Activated naive CD8-positive, alpha-beta T cell treated with anti-CD3 and anti-CD28 coated beads for 36 hours (primary cell): ENCODE measurements around the gene SWAP70. TPM values are rescaled to one million over a fixed set of nuclear protein-coding genes. Genes with fewer than 3 reads are reported as not detected.
A peak's percentile ranks its signal among the peaks of the same experiment; 100 is the strongest.
"Not testable (repeated sequence)": the region's sequence is repeated elsewhere in the genome, so short reads cannot be mapped to it uniquely, and the experiment has no call there.

Source experiments
- DNase-seq: peaks from one replicate; pipeline ENCODE4 v3.0.0; 2021
- H3K27ac Mint-ChIP-seq: one replicate; pipeline ENCODE4 v1.8.0; 2022; ENCODE audit warnings: mild to moderate bottlenecking, moderate library complexity, mixed read lengths
- H3K27me3 Mint-ChIP-seq: one replicate; pipeline ENCODE4 v1.8.0; 2022; ENCODE audit warnings: mild to moderate bottlenecking, mixed read lengths
- H3K36me3 Mint-ChIP-seq: one replicate; pipeline ENCODE4 v1.8.0; 2021; ENCODE audit warnings: mild to moderate bottlenecking, mixed read lengths
- H3K4me1 Mint-ChIP-seq: one replicate; pipeline ENCODE4 v1.8.0; 2021; ENCODE audit warnings: mixed read lengths
- H3K4me3 Mint-ChIP-seq: one replicate; pipeline ENCODE4 v1.8.0; 2022; ENCODE audit warnings: mild to moderate bottlenecking, moderate library complexity, mixed read lengths
- H3K9me3 Mint-ChIP-seq: one replicate; pipeline ENCODE4 v1.8.0; 2022; ENCODE audit warnings: mixed read lengths
- total RNA-seq, 2 experiments: library from RNA; stranded (reverse); gene quantifications; one replicate each; pipeline ENCODE4 v1.2.3, GENCODE V29; 2021

Gene SWAP70
- total RNA-seq, 2 experiments from 2014 or later: 10.0 to 10.9 TPM

GRCh38 chr11:9736365-9736764 is 72.5 kb downstream of the SWAP70 start:
- H3K4me3 Mint-ChIP-seq: no peak overlapping the region
- H3K27me3 Mint-ChIP-seq: no peaks in the 10 kb centered on the region
- H3K27ac Mint-ChIP-seq: no peak overlapping the region
- peaks cover 2% of the 10 kb centered on the region for H3K4me1 Mint-ChIP-seq
- DNase-seq: no peak
- H3K36me3 Mint-ChIP-seq: peaks cover 26% of the 10 kb centered on the region
- H3K9me3 Mint-ChIP-seq: peaks cover 13% of the 10 kb centered on the region

DNA sequence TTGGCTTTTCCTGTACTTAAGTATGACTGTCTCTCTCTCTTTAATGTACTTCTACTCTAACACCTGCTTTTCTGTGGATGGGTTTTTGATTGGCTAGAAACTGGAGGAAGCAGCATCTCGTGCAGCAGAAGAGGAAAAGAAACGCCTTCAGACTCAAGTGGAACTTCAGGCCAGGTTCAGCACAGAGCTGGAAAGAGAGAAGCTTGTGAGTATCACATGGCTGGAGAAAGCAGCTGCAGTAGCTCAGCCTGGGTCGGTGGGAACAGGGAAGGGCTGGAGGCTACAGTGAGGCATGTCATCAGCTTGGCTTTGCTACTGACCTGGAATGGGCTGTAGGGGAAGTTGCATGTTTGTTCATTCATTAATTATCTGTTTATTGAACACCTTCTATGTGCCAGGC is 74.2 kb downstream of the SWAP70 start:
- H3K4me1 Mint-ChIP-seq: peaks cover 2% of the 10 kb centered on the region
- no peak overlapping the region for H3K4me3 Mint-ChIP-seq
- no peaks in the 10 kb centered on the region for H3K27me3 Mint-ChIP-seq
- DNase-seq: no peak
- H3K36me3 Mint-ChIP-seq: peaks cover 31% of the 10 kb centered on the region
- peaks cover 13% of the 10 kb centered on the region for H3K9me3 Mint-ChIP-seq
- H3K27ac Mint-ChIP-seq: no peak overlapping the region

GRCh38 chr11:9738707-9739106 is 74.8 kb downstream of the SWAP70 start:
- Mint-ChIP-seq H3K9me3 (peaks cover 15% of the 10 kb centered on the region), H3K27ac (no peak overlapping the region), H3K4me3 (no peak overlapping the region), H3K36me3 (peaks cover 31% of the 10 kb centered on the region), H3K27me3 (no peaks in the 10 kb centered on the region), H3K4me1 (peaks cover 2% of the 10 kb centered on the region)
- no peak for DNase-seq

GRCh38 chr11:9739123-9739900 is 75.4 kb downstream of the SWAP70 start:
- no peak overlapping the region for H3K27ac Mint-ChIP-seq
- no peaks in the 10 kb centered on the region for H3K27me3 Mint-ChIP-seq
- H3K4me1 Mint-ChIP-seq: peaks cover 2% of the 10 kb centered on the region
- peaks cover 15% of the 10 kb centered on the region for H3K9me3 Mint-ChIP-seq
- no peak overlapping the region for H3K4me3 Mint-ChIP-seq
- H3K36me3 Mint-ChIP-seq: peaks cover 31% of the 10 kb centered on the region
- no peak for DNase-seq

GRCh38 chr11:9740202-9740883 is 76.5 kb downstream of the SWAP70 start:
- Mint-ChIP-seq H3K27me3 (no peaks in the 10 kb centered on the region), H3K27ac (no peak overlapping the region), H3K4me3 (no peak overlapping the region), H3K9me3 (peaks cover 14% of the 10 kb centered on the region), H3K36me3 (peaks cover 28% of the 10 kb centered on the region), H3K4me1 (peaks cover 2% of the 10 kb centered on the region)
- DNase-seq: no peak

DNA sequence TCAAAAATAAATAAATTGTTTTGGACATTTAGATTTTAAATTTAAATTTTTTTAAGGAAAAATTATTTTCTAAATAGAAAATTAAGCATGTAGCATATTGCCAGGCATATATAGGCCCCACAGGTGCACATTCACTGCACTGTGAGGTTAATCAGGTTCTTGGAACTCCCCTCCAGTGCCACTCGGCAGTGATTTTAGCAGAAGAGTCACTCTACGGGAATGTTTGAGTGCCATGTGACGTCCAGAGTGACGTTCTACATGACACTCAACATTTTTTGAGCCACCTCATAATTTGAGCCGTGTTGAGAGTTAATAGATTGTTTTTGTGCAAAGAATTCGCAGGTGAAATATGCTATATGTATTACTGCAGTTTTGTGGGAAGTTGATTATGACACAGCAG is 77.4 kb downstream of the SWAP70 start:
- DNase-seq: no peak
- H3K27ac Mint-ChIP-seq: no peak overlapping the region
- H3K9me3 Mint-ChIP-seq: peaks cover 7% of the 10 kb centered on the region
- H3K36me3 Mint-ChIP-seq: peaks cover 21% of the 10 kb centered on the region
- H3K27me3 Mint-ChIP-seq: no peaks in the 10 kb centered on the region
- peaks cover 2% of the 10 kb centered on the region for H3K4me1 Mint-ChIP-seq
- no peak overlapping the region for H3K4me3 Mint-ChIP-seq

DNA sequence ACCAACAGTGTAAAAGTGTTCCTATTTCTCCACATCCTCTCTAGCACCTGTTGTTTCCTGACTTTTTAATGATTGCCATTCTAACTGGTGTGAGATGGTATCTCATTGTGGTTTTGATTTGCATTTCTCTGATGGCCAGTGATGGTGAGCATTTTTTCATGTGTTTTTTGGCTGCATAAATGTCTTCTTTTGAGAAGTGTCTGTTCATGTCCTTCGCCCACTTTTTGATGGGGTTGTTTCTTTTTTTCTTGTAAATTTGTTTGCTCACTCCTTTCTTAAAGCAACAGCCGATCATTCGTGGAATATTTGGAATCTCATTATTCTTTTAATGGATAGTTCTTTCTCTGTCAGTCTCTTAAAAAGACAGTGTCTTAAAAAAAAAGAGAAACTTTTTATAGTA is 79.6 kb downstream of the SWAP70 start:
- H3K36me3 Mint-ChIP-seq: peaks cover 14% of the 10 kb centered on the region
- not testable (repeated sequence) for H3K4me3 Mint-ChIP-seq, H3K27ac Mint-ChIP-seq, H3K9me3 Mint-ChIP-seq, H3K27me3 Mint-ChIP-seq, H3K4me1 Mint-ChIP-seq, DNase-seq

DNA sequence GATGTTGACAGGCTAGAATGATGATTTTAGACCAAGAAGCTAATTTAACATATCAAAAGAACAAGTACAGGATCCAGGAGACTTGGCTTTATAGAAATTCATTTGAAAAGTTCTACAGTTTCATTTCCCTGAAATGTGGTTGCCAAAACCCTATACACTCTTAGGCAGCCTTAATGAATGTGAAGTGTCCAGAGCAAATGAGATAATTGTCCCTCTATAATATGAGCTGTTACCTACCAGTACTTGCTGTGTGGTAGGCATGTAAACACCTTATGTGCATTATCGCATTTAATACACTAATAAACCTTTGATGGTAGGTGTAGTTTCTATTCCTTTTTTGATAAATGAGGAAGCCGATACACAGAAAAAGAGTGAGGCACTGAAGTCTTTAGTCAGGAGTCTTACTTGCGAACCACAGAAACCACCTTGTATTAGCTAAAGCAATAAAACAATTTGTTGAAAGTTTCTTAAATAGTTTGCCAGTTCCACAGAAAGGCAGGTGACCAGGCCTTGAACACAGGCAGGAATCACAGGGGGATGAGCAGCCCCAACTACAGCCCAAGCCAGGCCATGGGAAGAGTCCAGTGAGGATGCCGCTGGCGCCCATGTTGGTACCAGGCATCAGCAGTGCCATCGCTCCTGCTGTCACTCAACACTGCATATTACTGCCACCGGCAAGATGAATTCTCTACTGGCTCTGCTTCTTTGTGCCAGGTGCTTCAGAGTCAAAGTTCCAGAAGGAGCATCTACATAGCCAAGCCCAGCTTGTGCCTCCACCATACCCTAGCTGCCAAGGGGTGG is 81.7 kb downstream of the SWAP70 start:
- Mint-ChIP-seq H3K9me3 (peaks cover 1% of the 10 kb centered on the region), H3K4me3 (no peak overlapping the region), H3K27me3 (no peaks in the 10 kb centered on the region)

DNA sequence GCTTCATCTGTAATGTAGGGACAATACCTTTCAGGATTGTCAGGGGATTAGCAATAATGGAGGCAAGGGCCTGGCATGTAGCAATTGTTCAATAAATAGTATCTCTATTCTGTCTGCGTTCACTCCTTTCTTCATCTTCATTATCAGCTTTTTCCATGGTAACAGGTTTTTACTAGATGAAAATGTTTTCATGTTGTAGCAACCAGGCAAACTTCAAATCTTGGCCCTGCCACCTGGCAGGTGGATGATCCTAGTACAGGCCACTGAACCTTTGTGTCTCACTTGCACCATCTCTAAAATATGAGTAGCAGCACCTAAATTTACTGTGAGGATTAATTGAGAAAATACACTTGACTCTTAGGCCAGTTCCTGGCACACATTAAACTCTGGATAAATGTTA is 83.4 kb downstream of the SWAP70 start:
- H3K4me1 Mint-ChIP-seq: peaks cover 11% of the 10 kb centered on the region
- H3K4me3 Mint-ChIP-seq: no peak overlapping the region
- H3K9me3 Mint-ChIP-seq: peaks cover 1% of the 10 kb centered on the region
- peaks cover 4% of the 10 kb centered on the region for H3K36me3 Mint-ChIP-seq
- H3K27ac Mint-ChIP-seq: no peak overlapping the region
- DNase-seq: no peak
- no peaks in the 10 kb centered on the region for H3K27me3 Mint-ChIP-seq

More for the DNA sequence above, 81.7 kb downstream of the SWAP70 start:
- no peak for DNase-seq
- Mint-ChIP-seq H3K27ac (no peak overlapping the region), H3K4me1 (peaks cover 7% of the 10 kb centered on the region), H3K36me3 (peaks cover 7% of the 10 kb centered on the region)

- H3K27ac Mint-ChIP-seq: no peak overlapping the region
- no peaks in the 10 kb centered on the region for H3K36me3 Mint-ChIP-seq
- H3K4me1 Mint-ChIP-seq: peaks cover 14% of the 10 kb centered on the region
- H3K27me3 Mint-ChIP-seq: no peaks in the 10 kb centered on the region
- H3K9me3 Mint-ChIP-seq: peaks cover 1% of the 10 kb centered on the region
- no peak for DNase-seq
- H3K4me3 Mint-ChIP-seq: no peak overlapping the region
Measured at GRCh38 chr11:9747828-9748227, 84.0 kb downstream of the SWAP70 start.

DNA sequence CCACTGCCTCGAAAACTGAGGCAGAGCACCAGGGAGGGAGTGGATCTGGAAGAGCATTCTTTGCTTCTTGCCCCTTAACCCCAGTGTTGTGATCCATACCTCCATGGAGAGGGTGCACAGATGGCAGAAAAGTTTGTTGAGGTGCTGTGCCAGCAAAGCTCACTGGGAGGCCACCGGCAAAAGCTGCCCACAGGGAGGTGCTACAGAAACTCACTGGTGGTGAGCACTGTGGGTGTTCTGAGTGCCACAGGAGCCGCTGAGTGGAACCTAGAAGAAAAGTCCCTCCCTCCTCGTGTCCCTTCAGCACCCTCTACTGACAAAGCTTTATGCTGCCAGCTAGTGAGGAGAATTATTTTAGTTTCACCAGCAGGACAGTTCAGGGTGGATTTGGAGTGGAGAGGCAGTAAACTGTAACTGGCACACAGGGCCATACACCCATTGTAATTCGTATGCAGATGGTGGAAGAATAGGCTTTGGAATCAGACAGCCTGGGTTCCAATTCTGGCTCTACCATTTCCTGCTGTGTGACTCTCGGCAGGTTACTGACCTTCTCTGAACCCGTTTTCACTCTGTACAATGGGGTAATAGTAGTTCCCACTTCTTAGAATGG is 84.6 kb downstream of the SWAP70 start:
- DNase-seq: peak; percentile 64
- no peaks in the 10 kb centered on the region for H3K36me3 Mint-ChIP-seq
- H3K27me3 Mint-ChIP-seq: no peaks in the 10 kb centered on the region
- H3K4me1 Mint-ChIP-seq: peaks cover 18% of the 10 kb centered on the region
- H3K27ac Mint-ChIP-seq: no peak overlapping the region
- H3K4me3 Mint-ChIP-seq: no peak overlapping the region
- H3K9me3 Mint-ChIP-seq: peaks cover 1% of the 10 kb centered on the region

DNA sequence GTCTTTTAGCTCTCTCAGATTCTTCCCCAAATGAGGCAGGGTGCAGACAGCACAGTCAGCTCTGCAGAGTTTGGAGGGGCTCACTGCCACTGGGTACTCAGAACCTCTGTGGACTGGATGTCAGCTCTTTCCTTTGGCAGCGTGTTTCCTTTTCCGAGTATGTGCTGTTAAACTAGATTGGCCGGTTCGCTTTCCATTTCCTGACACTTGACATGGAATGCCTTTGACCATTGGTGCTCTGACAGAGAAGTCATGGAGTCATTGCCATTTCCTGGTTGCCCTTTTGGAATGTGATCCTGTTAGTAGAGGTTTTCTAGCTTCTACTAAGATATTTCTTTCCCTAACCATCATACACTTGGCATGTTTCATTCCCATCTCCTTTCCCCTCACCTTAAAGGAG is 86.7 kb downstream of the SWAP70 start:
- H3K9me3 Mint-ChIP-seq: no peaks in the 10 kb centered on the region
- no peaks in the 10 kb centered on the region for H3K36me3 Mint-ChIP-seq
- no peaks in the 10 kb centered on the region for H3K27me3 Mint-ChIP-seq
- H3K4me3 Mint-ChIP-seq: no peak overlapping the region
- H3K4me1 Mint-ChIP-seq: peaks cover 18% of the 10 kb centered on the region
- DNase-seq: no peak
- no peak overlapping the region for H3K27ac Mint-ChIP-seq

- no peaks in the 10 kb centered on the region for H3K27me3 Mint-ChIP-seq
- no peaks in the 10 kb centered on the region for H3K36me3 Mint-ChIP-seq
- H3K9me3 Mint-ChIP-seq: no peaks in the 10 kb centered on the region
- no peak overlapping the region for H3K4me3 Mint-ChIP-seq
- peaks cover 28% of the 10 kb centered on the region for H3K4me1 Mint-ChIP-seq
- H3K27ac Mint-ChIP-seq: peak overlapping the region; percentile 42
- DNase-seq: no peak
Measured at GRCh38 chr11:9752091-9752490, 88.2 kb downstream of the SWAP70 start.

GRCh38 chr11:9753021-9753420 is 89.1 kb downstream of the SWAP70 start:
- no peaks in the 10 kb centered on the region for H3K27me3 Mint-ChIP-seq
- H3K4me1 Mint-ChIP-seq: peaks cover 34% of the 10 kb centered on the region
- H3K36me3 Mint-ChIP-seq: no peaks in the 10 kb centered on the region
- no peaks in the 10 kb centered on the region for H3K9me3 Mint-ChIP-seq
- no peak overlapping the region for H3K4me3 Mint-ChIP-seq
- no peak for DNase-seq
- peak overlapping the region; percentile 27 for H3K27ac Mint-ChIP-seq

- Mint-ChIP-seq H3K9me3 (no peaks in the 10 kb centered on the region), H3K27me3 (no peaks in the 10 kb centered on the region), H3K4me3 (no peak overlapping the region), H3K27ac (no peak overlapping the region), H3K4me1 (peaks cover 29% of the 10 kb centered on the region), H3K36me3 (peaks cover 3% of the 10 kb centered on the region)
- DNase-seq: no peak
Measured at GRCh38 chr11:9754010-9754471, 90.2 kb downstream of the SWAP70 start.
